Activated T-cell treated with anti-CD3 and anti-CD28 coated beads, Interleukin-2, amount 50 U/mL, for 1 hour (primary cell): ENCODE measurements around the gene SAMD14.

Source experiments
- DNase-seq: peaks from one replicate; pipeline ENCODE4 v3.0.0-alpha.2; 2020

The SAMD14 gene

DNA sequence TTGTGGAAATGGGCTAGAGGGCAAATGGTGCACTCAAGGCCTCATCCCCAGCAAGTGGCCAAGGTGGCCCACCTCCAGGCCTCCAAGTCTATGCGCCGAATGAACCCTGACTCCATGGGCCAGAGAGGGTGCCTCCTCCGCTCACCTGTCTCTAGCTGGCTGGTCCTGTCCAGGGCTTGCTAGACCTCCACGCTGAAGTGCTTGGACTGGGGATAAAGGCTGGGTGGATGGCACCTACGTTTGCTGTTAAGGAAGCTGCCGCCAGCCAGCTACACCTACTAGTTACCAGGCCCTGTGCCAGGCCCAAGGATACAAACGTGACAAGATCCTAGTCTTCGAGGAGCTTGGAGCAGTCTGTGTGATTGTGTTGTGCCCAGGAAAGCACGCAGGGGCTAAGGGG, 35.1 kb upstream of the SAMD14 start:
- no peak for DNase-seq

DNA sequence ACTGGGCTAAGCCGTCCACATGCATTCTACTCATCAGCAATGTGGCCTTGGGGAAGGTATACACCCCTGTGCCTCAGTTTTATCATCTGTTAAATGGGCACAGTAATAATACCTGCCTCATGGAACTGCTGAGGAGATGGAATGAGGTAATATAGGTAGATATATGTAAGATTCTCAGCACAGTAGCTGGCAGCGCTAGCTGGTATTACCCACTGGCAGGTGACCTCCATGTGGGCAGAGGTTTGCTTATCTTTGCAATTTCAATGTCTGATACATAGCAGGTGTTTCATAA, 34.7 kb upstream of the SAMD14 start:
- DNase-seq: no peak

DNA sequence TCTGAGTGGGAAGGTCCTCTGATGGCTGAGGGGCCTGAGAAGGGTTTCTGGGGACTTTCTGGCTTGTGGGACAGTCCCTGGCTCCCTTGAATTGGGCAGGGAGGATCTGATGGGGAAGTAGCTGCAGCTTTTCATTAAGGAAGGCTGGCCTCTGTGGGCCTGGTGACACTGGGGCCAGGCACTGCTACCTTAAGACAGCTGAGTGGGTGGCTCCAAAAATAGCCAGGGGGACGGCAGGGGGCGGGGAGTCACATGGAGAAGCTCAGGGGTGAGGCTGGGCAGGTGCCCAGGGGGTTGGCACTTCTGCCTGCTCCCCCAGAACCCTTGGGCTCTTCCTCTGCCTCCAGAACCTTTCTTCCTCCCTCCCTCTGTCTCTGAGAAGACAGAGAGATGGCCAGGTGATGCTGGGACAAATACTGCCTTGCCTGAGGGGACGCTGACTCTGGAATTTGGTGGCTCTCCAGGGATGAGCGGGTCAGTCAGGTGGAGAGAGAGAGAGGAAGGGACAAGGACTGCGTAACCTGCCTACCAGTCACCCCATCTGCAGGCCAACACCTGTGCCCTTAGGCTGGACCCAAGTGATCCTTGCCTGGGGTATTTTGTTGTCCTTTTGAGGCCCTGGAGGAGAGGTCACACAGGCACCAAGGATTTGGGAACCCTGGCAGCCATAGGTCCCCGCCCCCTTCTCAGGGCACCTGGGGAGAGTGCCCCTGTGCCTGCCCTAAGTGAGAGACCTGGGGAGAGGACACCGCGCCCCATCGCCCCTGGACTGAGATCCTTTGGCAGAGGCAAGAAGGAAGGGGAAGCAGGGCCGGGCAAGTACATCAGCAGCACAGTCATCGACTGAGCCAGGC, 34.1 kb upstream of the SAMD14 start:
- DNase-seq: no peak

DNA sequence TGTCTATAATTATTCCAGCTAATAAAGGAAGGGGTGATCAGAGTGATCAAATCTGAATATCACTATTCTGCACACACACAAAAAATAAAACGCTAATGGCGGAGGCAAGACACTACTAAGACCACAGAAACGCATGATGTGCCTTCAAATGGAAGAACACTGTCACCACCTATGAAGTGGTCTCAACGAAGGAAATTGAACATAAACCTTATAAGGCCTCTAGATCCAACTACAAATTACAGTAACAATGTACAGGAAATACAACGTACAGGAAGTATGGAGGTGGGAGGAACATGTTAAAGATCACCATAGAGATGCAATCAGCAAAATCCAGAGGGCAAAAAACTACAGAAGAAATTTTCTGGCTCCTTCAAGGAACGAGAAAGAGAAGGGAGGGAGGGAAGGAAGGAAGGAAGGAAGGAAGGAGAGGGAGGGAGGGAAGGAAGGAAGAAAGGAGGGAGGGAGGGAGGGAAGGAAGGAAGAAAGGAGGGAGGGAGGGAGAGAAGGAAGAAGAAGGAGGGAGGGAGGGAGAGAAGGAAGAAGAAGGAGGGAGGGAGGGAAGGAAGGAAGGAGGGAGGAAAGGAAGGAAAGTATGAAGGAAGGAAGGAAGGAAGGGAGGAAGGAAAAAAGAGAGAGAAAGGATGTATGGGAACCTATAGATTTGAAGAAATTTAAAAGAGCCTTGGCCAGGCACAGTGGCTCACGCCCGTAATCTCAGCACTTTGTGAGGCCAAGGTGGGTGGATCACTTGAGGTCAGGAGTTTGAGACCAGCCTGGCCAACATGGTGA, 32.7 kb upstream of the SAMD14 start:
- DNase-seq: no peak

DNA sequence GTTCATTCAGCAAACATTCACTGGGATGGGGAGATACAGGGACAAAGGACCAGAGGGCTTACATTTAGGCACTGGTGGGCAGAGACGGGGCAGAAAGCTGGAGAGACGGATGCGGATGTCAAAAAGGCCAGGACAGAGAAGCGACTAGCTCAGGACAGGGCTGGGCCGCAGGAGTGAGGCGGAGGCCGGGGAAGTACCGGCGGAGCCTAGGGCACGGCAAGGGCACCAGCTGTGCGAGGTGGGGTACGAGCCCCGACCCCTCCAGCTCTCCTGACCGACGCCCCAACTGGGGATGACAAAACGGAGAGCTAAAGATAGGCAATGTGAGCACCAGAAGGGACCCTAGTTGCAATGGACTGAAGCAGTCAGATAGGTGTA, 31.9 kb upstream of the SAMD14 start:
- DNase-seq: no peak

DNA sequence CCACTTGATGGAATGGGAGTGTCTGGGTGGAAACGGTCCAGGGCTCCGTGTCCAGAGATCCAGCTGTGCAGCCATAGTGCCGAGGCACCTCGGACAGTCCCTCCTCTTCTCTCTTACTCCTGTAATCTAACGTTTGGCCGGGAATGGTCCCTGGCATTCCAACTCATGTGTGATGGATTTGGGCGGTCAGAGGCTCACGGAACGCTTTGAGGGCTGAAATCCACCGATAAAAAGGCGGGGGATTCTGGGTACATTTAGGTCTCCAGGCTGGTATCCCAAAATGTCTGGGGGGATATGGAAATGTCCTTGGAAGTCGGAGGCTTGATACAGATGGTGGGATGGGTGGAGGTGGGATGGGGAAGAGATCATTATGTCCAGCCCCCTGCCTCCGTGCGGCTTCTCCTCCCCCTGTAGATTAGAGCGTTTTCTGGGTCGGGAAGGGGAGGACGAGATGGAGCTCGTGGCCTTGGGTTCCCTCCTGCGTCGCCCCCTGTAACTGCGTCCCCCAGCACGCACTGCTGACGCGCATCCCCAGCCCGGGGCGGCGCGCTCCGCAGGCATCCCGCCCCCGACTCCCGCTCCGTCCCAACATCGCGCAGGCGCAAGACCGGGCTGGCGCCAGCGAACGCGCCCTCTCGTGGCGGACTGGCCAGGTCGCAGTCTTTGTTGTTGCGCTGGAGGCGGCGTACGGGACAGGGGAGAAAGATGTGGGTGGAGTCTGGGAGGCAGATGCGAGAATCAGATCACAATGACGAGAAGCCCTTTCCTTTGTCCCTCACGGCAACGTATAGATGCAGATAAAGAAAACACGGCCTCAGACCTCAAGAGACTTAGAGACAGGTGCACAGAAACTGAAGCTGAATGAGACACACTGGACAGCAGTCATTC, 31.3 kb upstream of the SAMD14 start:
- DNase-seq: peak; percentile 97

DNA sequence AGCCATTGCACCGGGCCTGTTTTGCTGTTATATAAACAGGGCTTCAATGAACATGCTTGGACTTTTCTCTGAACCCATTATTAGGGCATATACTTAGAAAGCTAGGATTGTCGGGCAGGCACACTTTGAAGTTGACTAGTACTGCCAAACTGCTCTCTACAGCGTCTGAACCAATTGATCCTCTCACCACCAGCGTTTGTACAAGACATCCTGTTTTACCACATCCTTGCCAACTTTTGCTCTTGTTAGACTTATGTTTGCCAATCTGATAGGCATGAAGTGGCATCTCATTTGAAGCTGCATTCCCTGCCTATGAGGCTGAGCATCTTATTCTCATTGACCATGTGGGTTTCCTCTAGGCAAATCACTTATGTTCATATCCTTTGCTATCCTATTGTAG, 27.9 kb upstream of the SAMD14 start:
- no peak for DNase-seq

DNA sequence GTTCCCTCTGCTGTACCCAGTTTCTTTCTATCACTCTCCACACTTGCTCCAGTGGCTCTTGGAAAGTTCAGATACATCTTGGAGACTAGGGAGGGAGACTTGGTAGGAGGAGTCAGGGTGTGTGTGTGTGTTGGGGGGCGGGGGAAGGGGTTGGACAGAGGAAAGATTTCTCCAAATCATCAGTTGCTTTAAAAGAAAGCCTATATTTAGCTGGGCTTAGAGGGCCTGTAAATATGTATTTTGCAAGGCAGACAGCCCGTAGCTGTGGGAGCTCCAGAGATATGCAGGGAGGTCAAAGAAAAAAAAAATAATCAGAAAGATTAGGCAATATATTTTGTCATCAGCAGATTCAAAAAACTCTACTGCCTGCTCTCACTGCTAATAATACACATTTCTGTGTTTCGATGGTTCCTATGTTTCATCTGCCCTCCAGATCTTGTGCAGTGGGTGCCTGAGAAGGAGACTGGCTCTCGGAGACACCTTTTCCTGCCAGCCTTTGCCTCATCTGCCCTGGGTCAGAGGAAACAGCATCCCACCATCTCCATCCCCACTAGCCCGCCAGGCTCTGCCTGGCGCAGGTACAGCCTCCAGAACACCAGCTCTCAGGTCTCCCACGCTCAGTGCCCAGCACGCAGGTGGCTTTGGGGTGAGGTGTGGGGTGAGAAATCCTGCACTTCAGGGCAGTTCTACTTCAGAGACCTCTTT, 25.3 kb upstream of the SAMD14 start:
- DNase-seq: no peak

DNA sequence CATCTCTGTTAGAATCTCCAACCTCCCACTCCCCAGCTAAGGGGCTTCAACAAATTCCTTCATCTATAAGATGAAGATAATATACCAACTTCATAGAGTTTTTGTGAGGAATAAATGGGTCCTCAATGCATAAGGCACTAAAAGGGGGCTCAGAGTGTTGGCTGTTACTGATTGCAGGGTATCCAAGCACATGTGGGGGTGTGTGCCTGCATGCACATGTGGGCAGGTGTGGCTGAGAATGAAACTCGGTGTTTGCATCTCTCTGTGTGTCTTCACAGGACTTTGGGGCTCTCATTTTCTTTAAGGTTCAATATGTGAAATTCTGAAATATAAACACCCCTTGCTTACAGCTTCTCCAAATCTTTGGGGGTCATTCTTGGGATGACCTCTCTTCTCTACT, 24.6 kb upstream of the SAMD14 start:
- DNase-seq: no peak

DNA sequence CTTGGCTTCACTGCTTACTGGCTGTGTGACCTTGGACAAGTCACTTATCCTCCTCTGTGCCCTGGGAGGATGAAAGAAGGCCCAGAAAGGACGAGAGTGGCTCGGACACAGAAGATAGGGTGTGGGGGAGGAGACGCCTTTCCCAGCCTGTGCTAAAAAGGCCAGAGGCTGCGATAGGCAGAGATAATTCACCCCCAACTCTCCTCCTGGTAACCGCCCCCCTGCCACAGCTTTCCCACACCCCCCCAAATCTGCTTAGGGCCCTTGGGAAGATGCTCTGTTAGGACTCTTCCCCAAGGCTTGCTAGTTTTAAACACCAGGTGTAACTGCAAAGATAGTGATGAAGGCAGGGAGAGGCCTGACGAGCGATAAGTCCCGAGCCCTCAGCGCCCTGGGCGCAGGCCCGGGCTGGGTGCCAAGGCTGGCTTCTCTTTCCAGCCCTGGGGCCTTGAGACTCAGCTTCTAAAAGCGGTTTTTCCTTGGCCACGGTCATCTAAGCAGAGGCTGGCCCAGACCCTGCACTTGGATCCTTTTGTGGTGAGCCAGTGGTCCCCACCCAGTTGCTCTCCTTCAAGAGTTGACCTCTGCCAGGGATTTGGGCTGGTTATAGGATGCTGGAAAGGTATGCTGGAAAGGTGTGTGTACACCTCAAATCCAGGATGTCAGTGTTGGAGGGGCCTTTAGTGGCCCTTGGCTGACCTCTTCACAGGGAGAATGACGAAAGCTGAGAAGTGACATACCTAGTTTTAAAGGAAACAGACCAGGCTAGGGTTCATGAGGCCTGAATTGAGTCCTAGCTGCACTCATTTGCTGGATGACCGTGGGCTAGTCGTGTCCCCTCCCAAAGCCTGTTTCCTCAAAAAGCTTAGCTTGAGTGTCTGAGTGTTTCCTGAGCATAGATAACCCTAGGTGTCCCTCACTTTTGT, 24.0 kb upstream of the SAMD14 start:
- DNase-seq: no peak

DNA sequence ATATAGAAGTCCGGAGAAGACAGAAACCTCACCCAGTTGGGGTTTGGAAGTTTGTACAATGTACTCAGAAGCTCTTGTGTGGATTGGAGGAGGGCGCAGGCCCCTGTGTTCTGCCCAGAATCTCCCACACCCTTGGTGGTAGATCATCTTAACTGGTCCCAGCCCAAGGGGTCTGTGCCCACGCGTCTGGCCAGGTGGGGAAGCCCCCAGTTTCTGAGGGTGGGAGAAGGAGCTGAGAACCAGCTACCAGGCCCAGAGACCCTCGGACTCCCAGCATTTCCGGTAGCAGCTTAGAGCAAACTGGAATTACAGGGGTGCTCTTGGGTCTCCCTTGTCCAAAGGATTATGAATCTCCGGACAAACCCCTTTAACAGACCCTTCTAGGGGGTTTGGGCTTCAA, 22.8 kb upstream of the SAMD14 start:
- no peak for DNase-seq

DNA sequence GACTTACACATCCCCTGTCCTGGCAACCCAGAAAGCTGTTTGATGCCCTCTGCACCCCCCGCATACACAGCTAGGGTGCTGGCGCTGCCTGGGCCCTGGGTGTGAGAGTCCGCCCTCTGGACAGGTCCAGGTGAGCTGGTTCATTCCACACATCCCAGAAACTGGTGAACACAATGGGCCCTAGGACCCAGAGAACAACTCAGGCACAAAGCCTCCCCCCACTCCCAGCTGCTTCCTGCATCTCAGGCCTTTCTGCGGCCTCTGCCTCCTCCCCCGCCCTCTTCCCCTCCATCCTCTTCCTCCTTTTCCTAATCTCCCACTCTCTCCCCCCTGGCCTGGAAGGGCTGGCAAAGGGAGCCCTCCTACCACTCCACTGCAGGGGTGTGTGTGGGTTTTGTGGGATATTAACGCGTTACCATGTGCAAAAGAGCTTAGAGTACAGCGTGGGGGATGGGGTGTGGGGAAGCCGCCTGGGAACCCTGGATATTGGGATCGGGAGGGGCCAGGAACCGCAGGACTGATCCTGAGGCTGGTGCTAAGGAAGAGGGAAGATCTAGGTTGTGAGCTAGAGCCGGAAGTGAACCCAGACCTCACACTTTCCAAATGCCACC, 22.1 kb upstream of the SAMD14 start:
- DNase-seq: peak; percentile 60

DNA sequence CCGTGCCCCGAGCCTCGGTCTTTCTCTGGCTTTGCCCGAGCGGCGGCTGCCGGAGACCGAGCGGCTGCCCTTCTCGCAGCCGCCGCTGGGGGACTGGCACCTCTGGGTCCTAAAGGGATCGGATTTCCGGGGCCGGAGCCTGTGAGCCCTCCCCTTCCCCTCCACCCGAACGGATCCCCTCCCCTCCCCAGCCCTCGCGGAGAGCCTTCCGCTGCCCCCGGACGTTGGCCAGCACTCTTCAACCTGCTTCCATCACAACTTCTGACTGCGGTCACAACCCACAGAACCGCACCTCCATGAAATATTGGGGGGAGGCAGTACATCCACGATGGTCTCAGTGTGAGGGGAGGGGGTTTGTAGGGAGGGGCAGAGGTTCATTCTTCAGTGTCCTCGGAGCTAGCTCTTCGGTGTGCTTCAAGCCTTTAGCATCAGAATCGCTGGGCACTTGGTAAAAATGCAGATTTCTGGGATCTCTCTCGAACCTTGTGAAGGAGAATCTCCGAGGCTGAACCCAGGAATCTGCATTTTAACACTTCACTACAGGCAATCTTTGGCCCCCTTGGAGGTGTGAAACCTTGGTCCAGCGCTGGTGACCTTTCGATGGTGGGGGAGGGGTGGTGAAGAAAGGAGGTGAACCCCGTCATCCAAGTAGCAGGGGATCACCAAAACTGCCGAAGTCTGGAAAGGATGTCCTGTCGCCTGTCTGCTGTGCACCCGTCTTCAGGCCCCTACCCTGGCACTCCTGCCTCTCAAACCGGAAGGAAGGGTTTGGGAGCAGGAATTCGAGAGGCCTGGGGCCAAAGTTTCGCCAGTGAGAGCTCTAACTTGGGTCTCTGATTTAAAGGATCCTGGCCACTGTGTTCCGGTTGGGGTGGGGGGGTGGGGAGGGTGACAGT, 21.3 kb upstream of the SAMD14 start:
- DNase-seq: peak; percentile 84

DNA sequence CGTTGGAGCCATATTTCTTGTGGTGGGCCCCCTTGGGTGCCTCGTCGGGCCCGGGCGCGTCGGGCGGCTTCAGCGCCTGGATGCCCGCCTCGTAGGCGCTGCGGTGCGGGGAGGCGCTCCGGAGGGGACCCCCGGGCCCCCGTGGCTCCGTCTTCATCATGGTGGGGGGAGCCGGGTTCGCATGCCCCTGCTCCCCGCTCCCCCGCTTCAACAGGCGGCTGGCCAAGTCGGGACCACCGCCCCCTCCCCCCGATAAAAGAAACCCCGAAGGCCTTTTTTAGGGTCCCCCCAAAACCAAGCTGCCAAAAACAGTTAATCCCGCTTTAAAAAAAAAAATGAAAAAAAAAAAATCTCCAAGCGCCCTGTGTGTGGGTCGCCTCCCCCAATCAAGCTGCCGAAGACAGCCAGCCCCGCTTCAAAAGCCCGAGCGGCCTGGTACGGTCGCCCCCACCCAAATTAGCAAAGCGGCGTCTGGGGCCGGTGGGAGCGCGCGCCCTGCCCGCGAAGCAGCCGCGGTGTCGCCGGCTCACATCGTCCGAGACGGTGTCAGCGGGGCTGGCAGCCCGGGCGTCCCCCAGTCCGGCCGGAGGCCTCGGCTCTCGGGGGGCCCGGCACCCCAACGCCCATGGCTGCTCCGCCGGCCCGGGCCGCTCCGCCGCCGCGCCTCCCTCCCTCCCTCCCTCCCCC, 20.5 kb upstream of the SAMD14 start, which contains the start of gene PPP1R9B:
Gene PPP1R9B, minus strand, starts transcription at position 324 of the 687 bp plus-strand sequence. Its CDS starts 164 bp downstream, at position 160.
- no peak for DNase-seq

DNA sequence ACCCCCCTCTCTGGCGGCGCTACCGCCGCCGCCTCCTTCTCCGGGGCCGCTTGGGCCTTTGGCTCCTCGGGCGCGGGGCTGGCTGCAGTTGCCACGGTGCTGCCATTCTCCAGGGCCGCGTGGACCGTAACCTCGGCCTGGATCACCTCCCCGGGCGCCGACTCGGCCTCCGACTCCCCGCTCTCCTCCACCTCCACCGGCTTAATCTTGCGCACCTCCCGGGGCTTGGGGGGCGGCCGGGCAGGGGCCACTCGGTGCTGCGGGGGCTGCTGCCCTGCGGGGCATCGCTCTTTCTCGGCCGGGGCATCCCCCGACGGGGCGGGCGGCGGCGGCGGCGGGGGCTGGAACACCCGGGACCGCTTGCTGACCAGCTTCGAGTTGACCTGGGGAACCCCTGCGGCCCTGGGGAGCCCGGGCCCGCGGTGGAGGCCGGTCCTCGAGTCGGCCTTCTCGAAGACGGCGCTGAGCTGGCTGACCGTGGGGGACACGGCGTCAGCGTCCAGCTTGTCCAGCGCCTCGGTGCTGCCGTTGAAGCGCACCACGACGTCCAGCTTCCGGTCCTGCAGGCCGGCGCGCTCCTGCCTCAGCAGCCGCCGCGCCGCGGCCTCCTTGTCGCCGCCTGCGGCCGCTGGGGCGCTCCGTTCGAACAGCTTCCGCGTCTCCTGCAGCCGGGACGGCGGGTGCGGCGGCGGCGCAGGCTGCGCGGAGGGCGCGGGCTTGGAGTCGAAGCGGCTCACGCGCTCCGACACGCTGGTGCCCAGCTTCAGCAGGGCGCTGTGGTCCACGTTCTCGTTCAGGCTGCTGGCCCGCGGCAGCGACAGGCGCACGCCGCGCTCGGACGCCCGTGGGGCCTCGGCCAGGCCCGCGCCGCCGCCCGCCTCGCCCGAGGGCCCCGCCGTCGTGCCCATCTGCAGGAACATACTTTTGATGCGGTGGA, 19.7 kb upstream of the SAMD14 start:
- peak; percentile 74 for DNase-seq

DNA sequence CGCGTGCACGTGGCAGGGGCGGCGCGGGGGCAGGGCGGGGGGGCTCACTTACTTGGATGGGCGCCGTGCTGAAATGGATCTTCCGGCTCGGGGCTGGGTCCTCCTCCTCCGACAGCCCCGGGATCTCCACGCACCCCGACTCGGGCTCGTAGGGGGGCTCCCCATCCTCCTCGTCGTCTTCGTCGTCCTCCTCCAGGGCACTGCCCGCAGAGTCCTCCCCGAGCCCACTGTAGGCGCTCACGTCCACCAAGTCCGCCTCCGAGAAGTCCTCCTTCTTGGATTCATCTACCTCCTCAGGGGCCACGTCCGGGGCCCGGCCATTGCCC, 19.1 kb upstream of the SAMD14 start:
- no peak for DNase-seq

DNA sequence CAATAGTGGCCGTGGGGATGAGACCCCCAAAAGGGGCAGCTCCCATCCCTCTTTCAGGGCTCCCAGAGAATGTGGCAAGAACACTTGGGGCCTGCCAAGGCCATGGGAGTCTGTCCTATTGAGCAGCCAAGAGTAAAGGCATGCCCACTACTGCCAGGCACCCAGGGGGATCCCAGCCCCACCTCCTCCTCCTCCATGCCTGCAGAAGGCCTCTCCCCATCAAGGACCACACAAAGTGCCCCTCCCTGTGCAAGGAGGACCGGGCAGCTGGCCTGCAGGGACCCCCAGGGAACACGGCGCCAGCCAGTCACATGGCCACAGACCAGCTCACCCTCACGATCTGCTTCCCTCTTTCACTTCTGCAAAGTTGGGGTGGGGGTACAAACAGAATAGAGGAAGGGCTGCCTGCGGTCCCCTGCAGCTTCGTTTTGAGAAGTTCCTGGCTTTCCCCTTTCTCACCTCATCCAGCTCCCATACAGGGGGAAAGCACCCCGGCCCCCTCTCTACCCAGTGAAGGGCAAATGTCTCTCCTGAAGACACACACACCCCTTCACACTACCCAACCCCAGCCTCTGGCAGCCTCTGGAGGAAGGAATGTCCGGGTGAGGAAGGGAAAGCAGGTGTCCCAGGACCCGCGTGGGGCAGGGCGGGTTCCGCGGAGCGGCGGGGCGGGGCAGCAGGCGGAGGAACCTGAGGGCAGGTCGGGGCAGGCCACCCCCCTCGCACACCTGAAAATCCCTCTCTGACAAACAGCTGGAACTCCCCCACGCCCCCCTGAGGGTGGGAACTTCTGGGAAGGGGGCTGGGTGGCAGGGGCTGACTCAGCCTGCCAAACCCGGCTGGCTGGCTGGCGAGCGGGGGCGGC, 18.5 kb upstream of the SAMD14 start:
- DNase-seq: peak; percentile 81
